Spleen (tissue), 11 donors: Measurements from ENCODE around the gene ZNF536. TPM values are rescaled to one million over a fixed set of nuclear protein-coding genes. Genes with fewer than 3 reads are reported as not detected.

Experiments used
- DNase-seq: peaks from one replicate; pipeline ENCODE4 v3.0.0-alpha.2; 2020
- H3K27ac ChIP-seq, 8 donors: fragments of 200-600 bp; sonication (generic) in 7 of 8; 1 replicate in 4 of 8; 2 replicates in 4 of 8; pipeline versions ENCODE4 v1.5.0 to v1.8.0; 2016 to 2021; ENCODE audit warnings: inconsistent platforms in 4 of 8, mild to moderate bottlenecking in 4 of 8, moderate library complexity in 1 of 8
- H3K27me3 ChIP-seq, 7 donors: fragments of 200-600 bp; sonication (generic) in 6 of 7; replicated peaks in 1 of 7; 1 replicate in 4 of 7; 2 replicates in 3 of 7; pipeline versions ENCODE4 v1.5.0 to v1.8.0; 2016 to 2021; ENCODE audit warnings: inconsistent platforms in 3 of 7, mild to moderate bottlenecking in 1 of 7
- H3K36me3 ChIP-seq, 6 donors: fragments of 200-600 bp; sonication (generic) in 5 of 6; 1 replicate in 4 of 6; 2 replicates in 2 of 6; pipeline versions ENCODE4 v1.5.0 to v1.8.0; 2016 to 2021; ENCODE audit warnings: inconsistent platforms in 2 of 6
- H3K4me1 ChIP-seq, 6 donors: fragments of 200-600 bp; sonication (generic) in 5 of 6; 1 replicate in 3 of 6; 2 replicates in 3 of 6; pipeline versions ENCODE4 v1.5.0 to v1.8.0; 2016 to 2021; ENCODE audit warnings: inconsistent platforms in 3 of 6
- H3K4me3 ChIP-seq, 8 donors: fragments of 200-600 bp; sonication (generic) in 7 of 8; 1 replicate in 4 of 8; 2 replicates in 4 of 8; pipeline versions ENCODE4 v1.5.0 to v1.8.0; 2016 to 2021; ENCODE audit warnings: inconsistent platforms in 4 of 8, mild to moderate bottlenecking in 4 of 8, moderate library complexity in 2 of 8
- H3K9me3 ChIP-seq, 8 donors: fragments of 200-600 bp; sonication (generic) in 7 of 8; 1 replicate in 4 of 8; 2 replicates in 4 of 8; pipeline versions ENCODE4 v1.5.0 to v1.8.0; 2016 to 2021; ENCODE audit warnings: inconsistent platforms in 4 of 8
- POLR2A ChIP-seq, 3 donors: fragments of 450-650 bp; IDR thresholded peaks; one replicate each; pipeline ENCODE4 v1.5.1; 2017; ENCODE audit warnings: antibody characterized with exemption in 3 of 3, mild to moderate bottlenecking in 1 of 3
- POLR2AphosphoS5 ChIP-seq, 3 donors: sonication (generic); formaldehyde crosslinking; IDR thresholded peaks; one replicate each; pipeline ENCODE4 v1.5.1; 2017; ENCODE audit warnings: antibody characterized with exemption in 3 of 3
- WGBS, 5 donors: extraction: QIAGEN DNeasy Blood & Tissue Kit in 3 of 5; methylation state at CpG; one replicate each; pipeline versions ENCODE4 v1.1.5 to v1.1.7; 2013 to 2018; 5-methylcytosine and 5-hydroxymethylcytosine counted together
- intact Hi-C: fragments of 100-400 bp; cut with DNase I; formaldehyde crosslinking; loops from one replicate; pipeline ENCODE4 v1.15.0; 2023; ENCODE audit warnings: low total_unique reads
- polyA plus RNA-seq, 3 donors: library from polyadenylated mRNA; stranded (reverse); fragments of 200-250 nt; gene quantifications; one replicate each; pipeline ENCODE4 v1.2.1, GENCODE V29; 2013
- total RNA-seq, 7 donors: library from RNA; depleted of rRNA in 3 of 7; stranded (reverse); fragments of >200 nt in 3 of 7; fragmentation: NEBNext Ultra II Directional in 4 of 7; extraction: Animal tissue kit (Norgen Biotek cat#: 25700) in 4 of 7; gene quantifications; one replicate each; pipeline versions ENCODE4 v1.1.0 to v1.2.1, GENCODE V29; 2016 to 2021
- TF ChIP-seq, protein P1 (sequence below), 11 experiments: fragments of 200-600 bp in 7 of 11; fragments of 450-650 bp in 4 of 11; sonication (generic) in 4 of 11; IDR thresholded peaks in 8 of 11; conservative IDR thresholded peaks in 3 of 11; 1 replicate in 7 of 11; 2 replicates in 4 of 11; pipeline versions ENCODE4 v1.4.0 to v1.8.0; 2016 to 2021; ENCODE audit warnings: antibody characterized with exemption in 11 of 11, inconsistent platforms in 4 of 11, mild to moderate bottlenecking in 1 of 11
- donor health status: healthy with polysubstance abuse.
- donor health status: DM: no; HTN: no; CAD: no; lungs with moderate emphysema.
- donor health status: DM: no; HTN: no; CAD: no.
- donor health status: Bipolar disorder and iron deficiency.
- donor health status: healthy.
- donor health status: DM: no; HTN: no; CAD: no.
- donor health status: DM: yes; HTN: yes; CAD: no.

ZNF536 gene
- total and polyA plus RNA-seq, 10 donors: 0.13 to 4.1 (median 2.1) TPM

DNA sequence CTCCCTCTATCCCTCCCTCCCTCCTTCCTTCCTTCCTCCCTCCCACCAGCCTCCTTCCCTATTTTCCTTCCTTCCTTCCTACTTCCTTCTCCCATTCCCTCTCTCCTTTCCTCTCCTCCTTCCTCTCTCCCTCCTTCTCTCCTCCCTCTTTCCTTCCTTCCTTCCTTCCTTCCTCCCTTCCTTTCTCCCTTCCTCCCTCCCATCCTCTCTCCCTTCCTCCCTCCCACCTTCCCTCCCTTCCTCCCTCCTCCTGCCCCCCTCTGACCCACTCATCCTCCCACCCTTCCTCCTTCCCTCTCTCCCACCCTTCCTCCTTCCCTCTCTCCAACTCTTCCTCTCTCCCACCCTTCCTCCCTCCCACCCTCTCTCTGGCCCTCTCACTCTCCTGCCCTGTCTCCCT lies 132.1 kb downstream of the ZNF536 start:
- no peak for TF ChIP-seq POLR2A (IDR thresholded peaks at IDR 0.05)
- TF ChIP-seq POLR2AphosphoS5 (IDR thresholded peaks at IDR 0.05): no peak
- TF ChIP-seq, protein P1, sequence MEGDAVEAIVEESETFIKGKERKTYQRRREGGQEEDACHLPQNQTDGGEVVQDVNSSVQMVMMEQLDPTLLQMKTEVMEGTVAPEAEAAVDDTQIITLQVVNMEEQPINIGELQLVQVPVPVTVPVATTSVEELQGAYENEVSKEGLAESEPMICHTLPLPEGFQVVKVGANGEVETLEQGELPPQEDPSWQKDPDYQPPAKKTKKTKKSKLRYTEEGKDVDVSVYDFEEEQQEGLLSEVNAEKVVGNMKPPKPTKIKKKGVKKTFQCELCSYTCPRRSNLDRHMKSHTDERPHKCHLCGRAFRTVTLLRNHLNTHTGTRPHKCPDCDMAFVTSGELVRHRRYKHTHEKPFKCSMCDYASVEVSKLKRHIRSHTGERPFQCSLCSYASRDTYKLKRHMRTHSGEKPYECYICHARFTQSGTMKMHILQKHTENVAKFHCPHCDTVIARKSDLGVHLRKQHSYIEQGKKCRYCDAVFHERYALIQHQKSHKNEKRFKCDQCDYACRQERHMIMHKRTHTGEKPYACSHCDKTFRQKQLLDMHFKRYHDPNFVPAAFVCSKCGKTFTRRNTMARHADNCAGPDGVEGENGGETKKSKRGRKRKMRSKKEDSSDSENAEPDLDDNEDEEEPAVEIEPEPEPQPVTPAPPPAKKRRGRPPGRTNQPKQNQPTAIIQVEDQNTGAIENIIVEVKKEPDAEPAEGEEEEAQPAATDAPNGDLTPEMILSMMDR (IDR thresholded peaks at IDR 0.05 in 8 of 11, conservative IDR thresholded peaks at IDR 0.05 in 3 of 11): no peak
- Histone ChIP-seq H3K4me3 (no peak overlapping the region), H3K27ac (no peak overlapping the region), H3K9me3 (no peaks in the 10 kb centered on the region), H3K4me1 (no peaks in the 10 kb centered on the region), H3K27me3 (peaks cover 0 to 14% (median 0%) of the 10 kb centered on the region in 7 donors), H3K36me3 (no peaks in the 10 kb centered on the region)
- no peak for DNase-seq
- intact Hi-C loops: no loop called here

DNA sequence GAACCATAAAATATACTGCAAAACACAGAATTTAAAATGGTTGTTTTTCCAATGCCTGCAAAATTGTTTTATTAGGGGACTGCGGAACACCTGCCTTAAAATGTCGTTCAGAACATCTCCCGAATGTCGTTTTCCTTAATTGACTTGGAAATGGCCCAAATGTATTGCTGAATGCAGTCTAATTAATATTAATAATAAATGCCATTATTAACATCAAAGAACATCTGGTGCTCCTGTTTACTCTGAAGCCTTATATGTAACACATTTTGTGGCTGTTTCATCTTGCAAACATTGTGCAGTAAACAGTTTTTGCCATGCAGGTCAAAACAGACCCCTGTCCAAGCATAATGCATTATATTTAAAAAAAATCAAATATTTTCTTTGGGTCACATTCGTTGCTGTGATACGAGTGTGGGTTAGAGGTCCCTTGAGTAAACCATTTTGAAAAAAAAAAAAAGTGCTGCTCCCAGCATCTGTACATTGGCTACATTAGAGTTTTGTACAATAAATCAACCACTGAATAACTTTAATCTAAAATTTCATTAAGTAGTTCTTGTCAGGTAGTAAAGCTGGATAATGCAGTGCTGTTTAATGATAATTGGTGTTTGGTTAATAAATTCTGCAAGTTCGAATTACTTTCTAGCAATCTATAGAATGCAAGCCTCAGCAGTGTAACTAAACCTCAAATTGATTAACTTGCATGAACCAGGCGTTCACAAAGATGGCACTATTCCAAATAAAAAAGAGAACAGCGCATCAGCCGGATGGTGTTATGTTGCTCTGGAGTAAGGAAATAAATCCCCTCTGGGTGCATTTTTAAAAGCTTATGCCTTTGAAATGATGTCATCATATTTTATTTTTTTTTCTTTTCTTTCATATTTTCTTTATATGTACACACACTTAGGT lies 140.2 kb downstream of the ZNF536 start:
- intact Hi-C loops: no loop called here
- WGBS, 5 donors: 65 to 79% (median 72%) methylated on average over 10 of the region's 10 CpGs

DNA sequence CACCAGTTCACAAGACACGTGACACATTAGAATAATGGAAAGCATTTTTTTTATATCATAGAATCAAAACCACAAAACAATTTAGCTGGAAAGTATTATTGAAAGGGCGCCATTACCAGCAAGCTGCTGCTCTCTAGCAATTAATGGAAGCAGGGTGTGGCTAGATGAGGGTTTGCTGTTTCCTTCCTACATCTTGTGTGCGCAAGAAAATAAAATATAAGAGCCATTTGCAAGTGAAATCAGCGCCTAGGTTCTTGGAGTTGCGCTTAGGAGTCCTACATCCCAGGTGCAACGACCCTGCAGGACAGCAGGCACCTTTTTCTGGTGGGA lies 140.9 kb downstream of the ZNF536 start:
- DNase-seq: no peak
- 71 to 87% (median 75%) methylated on average over 6 of the region's 6 CpGs for WGBS, 5 donors
- intact Hi-C loops: no loop called here

More for the DNA sequence above, 140.2 kb downstream of the ZNF536 start:
- no peaks in the 10 kb centered on the region for H3K4me1 ChIP-seq
- H3K4me3 ChIP-seq: no peak overlapping the region
- no peaks in the 10 kb centered on the region for H3K36me3 ChIP-seq
- H3K9me3 ChIP-seq: no peaks in the 10 kb centered on the region
- no peak for DNase-seq
- no peak overlapping the region for H3K27ac ChIP-seq
- H3K27me3 ChIP-seq: peaks cover 0 to 15% (median 0%) of the 10 kb centered on the region in 7 donors
- TF ChIP-seq, protein P1 (IDR thresholded peaks at IDR 0.05 in 8 of 11, conservative IDR thresholded peaks at IDR 0.05 in 3 of 11): no peak
- TF ChIP-seq POLR2A (IDR thresholded peaks at IDR 0.05): no peak
- TF ChIP-seq POLR2AphosphoS5 (IDR thresholded peaks at IDR 0.05): no peak

DNA sequence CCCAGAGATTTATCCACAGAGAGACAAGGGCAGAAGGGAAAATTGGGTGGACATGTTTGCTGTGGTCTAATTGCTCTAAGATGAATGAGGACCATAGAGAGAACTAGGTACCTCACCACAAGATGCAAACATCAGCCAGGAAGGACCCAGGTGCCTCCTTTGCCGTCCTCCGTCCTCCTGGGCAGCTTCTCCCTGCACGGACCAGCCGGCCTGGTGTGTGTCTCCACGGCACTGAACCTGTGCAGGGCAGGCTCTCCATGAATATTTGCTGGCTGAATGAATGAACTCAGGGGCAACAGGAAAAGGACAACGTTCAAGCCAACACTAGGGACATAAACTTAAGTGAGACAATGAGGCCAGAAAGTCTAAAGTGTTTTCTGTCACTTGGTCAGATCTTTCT lies 143.9 kb downstream of the ZNF536 start:
- 79 to 87% (median 85%) methylated on average over 6 of the region's 6 CpGs for WGBS, 5 donors
- no peaks in the 10 kb centered on the region for H3K4me1 ChIP-seq
- H3K9me3 ChIP-seq: no peaks in the 10 kb centered on the region
- no peak for DNase-seq
- H3K36me3 ChIP-seq: no peaks in the 10 kb centered on the region
- TF ChIP-seq POLR2AphosphoS5 (IDR thresholded peaks at IDR 0.05) (no peak), POLR2A (IDR thresholded peaks at IDR 0.05) (no peak)
- TF ChIP-seq, protein P1 (IDR thresholded peaks at IDR 0.05 in 8 of 11, conservative IDR thresholded peaks at IDR 0.05 in 3 of 11): no peak
- peaks cover 0 to 5% (median 0%) of the 10 kb centered on the region in 7 donors for H3K27me3 ChIP-seq
- intact Hi-C loops: no loop called here
- no peak overlapping the region for H3K27ac ChIP-seq
- no peak overlapping the region for H3K4me3 ChIP-seq

More for the DNA sequence above, 140.9 kb downstream of the ZNF536 start:
- no peak overlapping the region for H3K27ac ChIP-seq
- H3K9me3 ChIP-seq: no peaks in the 10 kb centered on the region
- H3K36me3 ChIP-seq: no peaks in the 10 kb centered on the region
- no peak overlapping the region for H3K4me3 ChIP-seq
- TF ChIP-seq POLR2AphosphoS5 (IDR thresholded peaks at IDR 0.05) (no peak), POLR2A (IDR thresholded peaks at IDR 0.05) (no peak)
- TF ChIP-seq, protein P1 (IDR thresholded peaks at IDR 0.05 in 8 of 11, conservative IDR thresholded peaks at IDR 0.05 in 3 of 11): no peak
- H3K4me1 ChIP-seq: no peaks in the 10 kb centered on the region
- peaks cover 0 to 11% (median 0%) of the 10 kb centered on the region in 7 donors for H3K27me3 ChIP-seq
